Thyroid gland (tissue), 4 donors: ENCODE results near the gene MARCHF9. TPM values are rescaled to one million over a fixed set of nuclear protein-coding genes. Genes with fewer than 3 reads are reported as not detected.

Experiments used
- DNase-seq, 2 donors: peaks; one replicate each; pipeline ENCODE4 v3.0.0-alpha.2; 2019
- H3K27ac ChIP-seq, 3 donors: fragments of 200-600 bp; sonication (generic); 1 replicate in 2 of 3; 2 replicates in 1 of 3; pipeline ENCODE4 v1.5.1; 2016 to 2019; ENCODE audit warnings: mild to moderate bottlenecking in 1 of 3, moderate library complexity in 1 of 3
- H3K27me3 ChIP-seq: fragments of 200-600 bp; sonication (generic); one replicate; pipeline ENCODE4 v1.5.1; 2019
- H3K36me3 ChIP-seq, 2 donors: fragments of 200-600 bp; sonication (generic); one replicate each; pipeline ENCODE4 v1.5.1; 2016 to 2019
- H3K4me1 ChIP-seq, 2 donors: fragments of 200-600 bp; sonication (generic); one replicate each; pipeline ENCODE4 v1.5.1; 2017 to 2019
- H3K4me3 ChIP-seq, 3 donors: fragments of 200-600 bp; sonication (generic); replicated peaks in 1 of 3; 1 replicate in 2 of 3; 2 replicates in 1 of 3; pipeline ENCODE4 v1.5.1; 2016; ENCODE audit warnings: mild to moderate bottlenecking in 1 of 3
- H3K9me3 ChIP-seq: fragments of 200-600 bp; sonication (generic); one replicate; pipeline ENCODE4 v1.5.1; 2017
- POLR2A ChIP-seq, 2 donors: fragments of 450-650 bp; IDR thresholded peaks; one replicate each; pipeline ENCODE4 v1.6.1; 2017; ENCODE audit warnings: antibody characterized with exemption in 2 of 2, mild to moderate bottlenecking in 2 of 2, moderate library complexity in 1 of 2
- WGBS, 2 donors: methylation state at CpG; one replicate each; pipeline ENCODE4 v1.1.5; 2017; 5-methylcytosine and 5-hydroxymethylcytosine counted together
- intact Hi-C: fragments of 100-400 bp; cut with DNase I; formaldehyde crosslinking; loops from one replicate; pipeline ENCODE4 v1.15.1; 2023
- microRNA-seq: library from miRNA; unstranded; fragments of <30 nt; microRNA quantifications from one replicate; pipeline ENCODE4, GENCODE V29; 2016
- small RNA-seq: library from RNA; depleted of rRNA; stranded (forward); fragments of <200 nt; gene quantifications from one replicate; pipeline ENCODE3, GENCODE V24; 2016
- total RNA-seq, 4 donors: library from RNA; depleted of rRNA; stranded (reverse); fragments of >200 nt; gene quantifications; one replicate each; pipeline ENCODE4 v1.2.3, GENCODE V29; 2016
- TF ChIP-seq, protein P1 (sequence below), 6 experiments: fragments of 200-600 bp in 3 of 6; fragments of 450-650 bp in 3 of 6; sonication (generic) in 3 of 6; IDR thresholded peaks; one replicate each; pipeline ENCODE4 v1.5.1; 2016 to 2019; ENCODE audit warnings: antibody characterized with exemption in 6 of 6, mild to moderate bottlenecking in 2 of 6, inconsistent platforms in 1 of 6, moderate library complexity in 1 of 6

MARCHF9 gene
- total RNA-seq, 4 donors from 2014 or later: 17.5 to 25.1 (median 21.4) TPM

DNA sequence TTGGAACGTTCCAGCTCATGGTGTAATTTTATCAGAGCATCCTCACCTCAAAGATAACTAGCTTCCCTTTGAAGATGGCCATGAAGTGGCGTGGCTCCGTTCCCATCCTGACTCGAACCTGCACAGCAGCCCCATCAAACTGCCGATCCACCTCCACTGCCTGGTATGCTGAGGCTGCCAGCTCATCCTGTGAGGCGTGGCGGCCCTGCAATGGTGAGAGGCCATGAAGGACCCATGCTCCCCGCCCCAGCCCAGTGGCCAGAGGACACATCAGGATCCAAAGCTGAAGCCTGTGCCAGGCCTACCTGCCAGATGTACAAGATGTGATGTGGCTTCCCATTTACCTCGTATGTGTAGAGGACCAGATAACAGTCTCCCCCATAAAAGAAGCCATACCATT lies 52.4 kb downstream of the MARCHF9 start:
- H3K9me3 ChIP-seq: no peaks in the 10 kb centered on the region
- no peaks in the 10 kb centered on the region for H3K4me1 ChIP-seq
- intact Hi-C loops: no loop called here
- peaks cover 37 to 67% of the 10 kb centered on the region in 2 donors for H3K36me3 ChIP-seq
- H3K4me3 ChIP-seq: no peak overlapping the region
- no peak overlapping the region for H3K27ac ChIP-seq
- no peak for DNase-seq
- 86 to 97% methylated on average over 6 to 9 of the region's 9 CpGs for WGBS, 2 donors
- no peak for TF ChIP-seq POLR2A (IDR thresholded peaks at IDR 0.05)
- TF ChIP-seq, protein P1, sequence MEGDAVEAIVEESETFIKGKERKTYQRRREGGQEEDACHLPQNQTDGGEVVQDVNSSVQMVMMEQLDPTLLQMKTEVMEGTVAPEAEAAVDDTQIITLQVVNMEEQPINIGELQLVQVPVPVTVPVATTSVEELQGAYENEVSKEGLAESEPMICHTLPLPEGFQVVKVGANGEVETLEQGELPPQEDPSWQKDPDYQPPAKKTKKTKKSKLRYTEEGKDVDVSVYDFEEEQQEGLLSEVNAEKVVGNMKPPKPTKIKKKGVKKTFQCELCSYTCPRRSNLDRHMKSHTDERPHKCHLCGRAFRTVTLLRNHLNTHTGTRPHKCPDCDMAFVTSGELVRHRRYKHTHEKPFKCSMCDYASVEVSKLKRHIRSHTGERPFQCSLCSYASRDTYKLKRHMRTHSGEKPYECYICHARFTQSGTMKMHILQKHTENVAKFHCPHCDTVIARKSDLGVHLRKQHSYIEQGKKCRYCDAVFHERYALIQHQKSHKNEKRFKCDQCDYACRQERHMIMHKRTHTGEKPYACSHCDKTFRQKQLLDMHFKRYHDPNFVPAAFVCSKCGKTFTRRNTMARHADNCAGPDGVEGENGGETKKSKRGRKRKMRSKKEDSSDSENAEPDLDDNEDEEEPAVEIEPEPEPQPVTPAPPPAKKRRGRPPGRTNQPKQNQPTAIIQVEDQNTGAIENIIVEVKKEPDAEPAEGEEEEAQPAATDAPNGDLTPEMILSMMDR (IDR thresholded peaks at IDR 0.05): no peak
- H3K27me3 ChIP-seq: no peaks in the 10 kb centered on the region

DNA sequence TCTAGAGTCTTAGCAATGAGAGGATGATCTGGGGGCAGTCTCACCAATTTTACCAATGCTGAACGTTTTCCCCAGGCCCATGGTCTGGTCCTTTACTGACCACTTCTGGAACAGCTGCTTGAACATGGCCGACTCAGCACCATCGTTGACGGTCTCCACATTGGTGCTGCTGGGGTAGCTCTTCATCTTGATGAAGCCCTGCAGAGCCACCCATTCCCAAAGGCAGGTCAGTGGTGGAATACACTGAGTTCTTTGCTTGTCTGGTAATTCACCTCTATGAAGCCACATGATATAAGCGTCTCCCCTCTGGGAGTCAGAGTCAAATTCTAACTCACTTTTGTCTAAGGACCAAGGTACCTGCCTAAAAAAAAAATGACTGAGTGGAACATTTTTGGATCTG lies 53.4 kb downstream of the MARCHF9 start:
- Histone ChIP-seq H3K27me3 (no peaks in the 10 kb centered on the region), H3K4me1 (no peaks in the 10 kb centered on the region), H3K27ac (no peak overlapping the region), H3K9me3 (no peaks in the 10 kb centered on the region), H3K36me3 (peaks cover 34 to 62% of the 10 kb centered on the region in 2 donors), H3K4me3 (no peak overlapping the region)
- TF ChIP-seq, protein P1 (IDR thresholded peaks at IDR 0.05): no peak
- no peak for TF ChIP-seq POLR2A (IDR thresholded peaks at IDR 0.05)
- intact Hi-C loops: no loop called here
- 92 to 95% methylated on average over 5 of the region's 5 CpGs for WGBS, 2 donors
- no peak for DNase-seq

- H3K9me3 ChIP-seq: no peaks in the 10 kb centered on the region
- H3K27me3 ChIP-seq: no peaks in the 10 kb centered on the region
- intact Hi-C loops: no loop called here
- H3K27ac ChIP-seq: no peak overlapping the region
- no peak for DNase-seq
- peaks cover 29 to 54% of the 10 kb centered on the region in 2 donors for H3K36me3 ChIP-seq
- TF ChIP-seq POLR2A (IDR thresholded peaks at IDR 0.05): no peak
- TF ChIP-seq, protein P1 (IDR thresholded peaks at IDR 0.05): no peak
- H3K4me3 ChIP-seq: no peak overlapping the region
- WGBS, 2 donors: 85 to 92% methylated on average over 3 of the region's 3 CpGs
- no peaks in the 10 kb centered on the region for H3K4me1 ChIP-seq
These were observed 54.5 kb downstream of the MARCHF9 start for GRCh38 chr12:57809425-57809824.

Small RNA genes within 50 kb of the gene (microRNA-seq; reads per million reads assigned to microRNA genes)
- not detected for gene MIR6759

Small RNA genes within 50 kb of the gene (small RNA-seq; reads per million reads assigned to genes)
- gene RNU6-1083P: not detected

Other genes with a start within 250 kb of the MARCHF9 start
- gene DDIT3, start 234.6 kb upstream of the MARCHF9 start, total RNA-seq: 10 to 100 TPM; 44.5 to 71.3 (median 53.8) TPM
- 10 to 100 TPM; 18.9 to 59.7 (median 51.9) TPM for gene MBD6, start 232.3 kb upstream of the MARCHF9 start, total RNA-seq
- gene DCTN2, start 207.9 kb upstream of the MARCHF9 start, total RNA-seq: 100 to 1,000 TPM; 164 to 199 (median 193) TPM
- under 1 TPM; 0.34 to 0.67 (median 0.51) TPM for gene KIF5A, start 205.1 kb upstream of the MARCHF9 start, total RNA-seq
- 10 to 100 TPM; 29.6 to 82.6 (median 59.2) TPM for gene PIP4K2C, start 163.9 kb upstream of the MARCHF9 start, total RNA-seq
- gene DTX3, start 150.3 kb upstream of the MARCHF9 start, total RNA-seq: 10 to 100 TPM; 29.2 to 42.0 (median 33.9) TPM
- gene ARHGEF25, start 143.7 kb upstream of the MARCHF9 start, total RNA-seq: 10 to 100 TPM in 1 of 4 donors, 1 to 10 TPM in 3; 3.3 to 25.8 (median 3.9) TPM
- gene B4GALNT1, start 121.9 kb upstream of the MARCHF9 start, total RNA-seq: 1 to 10 TPM in 3 of 4 donors, under 1 TPM in 1; 0.88 to 7.9 (median 2.2) TPM
- 100 to 1,000 TPM; 262 to 393 (median 286) TPM for gene OS9, start 61.0 kb upstream of the MARCHF9 start, total RNA-seq
- gene AGAP2, start 16.4 kb upstream of the MARCHF9 start, total RNA-seq: 1 to 10 TPM in 1 of 4 donors, under 1 TPM in 3; 0.45 to 1.3 (median 0.80) TPM
- 100 to 1,000 TPM; 110 to 166 (median 137) TPM for gene TSPAN31, start 10.1 kb upstream of the MARCHF9 start, total RNA-seq
- gene CDK4, start 2.8 kb upstream of the MARCHF9 start, total RNA-seq: 100 to 1,000 TPM in 3 of 4 donors, 10 to 100 TPM in 1; 95.2 to 137 (median 113) TPM
- gene CYP27B1, start 12.0 kb downstream of the MARCHF9 start, total RNA-seq: 10 to 100 TPM in 2 of 4 donors, 1 to 10 TPM in 2; 2.7 to 13.0 (median 10.0) TPM
- 10 to 100 TPM in 3 of 4 donors, 1 to 10 TPM in 1; 7.9 to 24.5 (median 13.1) TPM for gene METTL1, start 17.0 kb downstream of the MARCHF9 start, total RNA-seq
- gene EEF1AKMT3, start 17.5 kb downstream of the MARCHF9 start, total RNA-seq: 10 to 100 TPM; 12.1 to 20.4 (median 16.5) TPM
- 10 to 100 TPM; 19.4 to 32.0 (median 25.5) TPM for gene TSFM, start 27.7 kb downstream of the MARCHF9 start, total RNA-seq
- gene AVIL, start 63.6 kb downstream of the MARCHF9 start, total RNA-seq: 10 to 100 TPM in 1 of 4 donors, 1 to 10 TPM in 3; 5.1 to 15.7 (median 7.8) TPM
- gene CTDSP2, start 91.6 kb downstream of the MARCHF9 start, total RNA-seq: 100 to 1,000 TPM in 3 of 4 donors, 10 to 100 TPM in 1; 91.5 to 190 (median 138) TPM
- 10 to 100 TPM in 3 of 4 donors, 1 to 10 TPM in 1; 1.9 to 13.4 (median 11.1) TPM for gene ATP23, start 186.5 kb downstream of the MARCHF9 start, total RNA-seq